Vagina (tissue), 2 donors: ENCODE measurements around the gene RNF208. TPM values are rescaled to one million over a fixed set of nuclear protein-coding genes. Genes with fewer than 3 reads are reported as not detected.

Source experiments
- DNase-seq, 2 donors: peaks; one replicate each; pipeline ENCODE4 v3.0.0-alpha.2; 2017; ENCODE audit errors: extremely low spot score in 2 of 2
- H3K27ac ChIP-seq: fragments of 200-600 bp; sonication (generic); one replicate; pipeline ENCODE4 v1.5.1; 2019
- H3K27me3 ChIP-seq: fragments of 200-600 bp; sonication (generic); one replicate; pipeline ENCODE4 v1.5.1; 2019
- H3K36me3 ChIP-seq, 2 donors: fragments of 200-600 bp; sonication (generic); one replicate each; pipeline ENCODE4 v1.5.1; 2017 to 2019
- H3K4me1 ChIP-seq: fragments of 200-600 bp; sonication (generic); one replicate; pipeline ENCODE4 v1.5.1; 2019
- H3K4me3 ChIP-seq, 2 donors: fragments of 200-600 bp; sonication (generic); 1 replicate in 1 of 2; 2 replicates in 1 of 2; pipeline ENCODE4 v1.5.1; 2016 to 2019
- H3K9me3 ChIP-seq: fragments of 200-600 bp; sonication (generic); one replicate; pipeline ENCODE4 v1.5.1; 2019
- POLR2A ChIP-seq, 2 donors: fragments of 450-650 bp; IDR thresholded peaks; one replicate each; pipeline ENCODE4 v1.6.1; 2017; ENCODE audit warnings: antibody characterized with exemption in 2 of 2, mild to moderate bottlenecking in 2 of 2, moderate library complexity in 2 of 2
- POLR2AphosphoS5 ChIP-seq, 2 donors: sonication (generic); formaldehyde crosslinking; IDR thresholded peaks; one replicate each; pipeline ENCODE4 v1.9.0; 2017; ENCODE audit warnings: antibody characterized with exemption in 2 of 2, mild to moderate bottlenecking in 2 of 2, low read depth in 1 of 2; ENCODE audit not compliant: insufficient read depth in 1 of 2
- intact Hi-C: fragments of 100-400 bp; cut with DNase I; formaldehyde crosslinking; loops from one replicate; pipeline ENCODE4 v1.15.1; 2023
- total RNA-seq: library from RNA; depleted of rRNA; stranded (reverse); fragments of >200 nt; gene quantifications from one replicate; pipeline ENCODE4 v1.2.3, GENCODE V29; 2016
- TF ChIP-seq, protein P1 (sequence below), 3 experiments: fragments of 450-650 bp in 2 of 3; fragments of 200-600 bp in 1 of 3; sonication (generic) in 1 of 3; IDR thresholded peaks; one replicate each; pipeline ENCODE4 v1.5.1; 2017 to 2019; ENCODE audit warnings: antibody characterized with exemption in 3 of 3, mild to moderate bottlenecking in 2 of 3, moderate library complexity in 2 of 3

Gene RNF208
- total RNA-seq, 1 donor from 2014 or later: 0.98 TPM

GRCh38 chr9:137213160-137214060 is 8.6 kb downstream of the RNF208 start:
- H3K4me1 ChIP-seq: peaks cover 10% of the 10 kb centered on the region
- H3K27ac ChIP-seq: no peak overlapping the region
- DNase-seq: no peak
- no peaks in the 10 kb centered on the region for H3K36me3 ChIP-seq
- no peak overlapping the region for H3K4me3 ChIP-seq
- no peaks in the 10 kb centered on the region for H3K27me3 ChIP-seq
- H3K9me3 ChIP-seq: no peaks in the 10 kb centered on the region
- intact Hi-C loops: no loop called here
- no peak for TF ChIP-seq POLR2A (IDR thresholded peaks at IDR 0.05)
- TF ChIP-seq, protein P1, sequence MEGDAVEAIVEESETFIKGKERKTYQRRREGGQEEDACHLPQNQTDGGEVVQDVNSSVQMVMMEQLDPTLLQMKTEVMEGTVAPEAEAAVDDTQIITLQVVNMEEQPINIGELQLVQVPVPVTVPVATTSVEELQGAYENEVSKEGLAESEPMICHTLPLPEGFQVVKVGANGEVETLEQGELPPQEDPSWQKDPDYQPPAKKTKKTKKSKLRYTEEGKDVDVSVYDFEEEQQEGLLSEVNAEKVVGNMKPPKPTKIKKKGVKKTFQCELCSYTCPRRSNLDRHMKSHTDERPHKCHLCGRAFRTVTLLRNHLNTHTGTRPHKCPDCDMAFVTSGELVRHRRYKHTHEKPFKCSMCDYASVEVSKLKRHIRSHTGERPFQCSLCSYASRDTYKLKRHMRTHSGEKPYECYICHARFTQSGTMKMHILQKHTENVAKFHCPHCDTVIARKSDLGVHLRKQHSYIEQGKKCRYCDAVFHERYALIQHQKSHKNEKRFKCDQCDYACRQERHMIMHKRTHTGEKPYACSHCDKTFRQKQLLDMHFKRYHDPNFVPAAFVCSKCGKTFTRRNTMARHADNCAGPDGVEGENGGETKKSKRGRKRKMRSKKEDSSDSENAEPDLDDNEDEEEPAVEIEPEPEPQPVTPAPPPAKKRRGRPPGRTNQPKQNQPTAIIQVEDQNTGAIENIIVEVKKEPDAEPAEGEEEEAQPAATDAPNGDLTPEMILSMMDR (IDR thresholded peaks at IDR 0.05): no peak
- no peak for TF ChIP-seq POLR2AphosphoS5 (IDR thresholded peaks at IDR 0.05; ENCODE audit: insufficient read depth in 1 of 2, low read depth in 1 of 2)

GRCh38 chr9:137212520-137212919 is 9.5 kb downstream of the RNF208 start:
- no peak for DNase-seq
- H3K4me1 ChIP-seq: peaks cover 1% of the 10 kb centered on the region
- intact Hi-C loops: no loop called here
- no peak overlapping the region for H3K4me3 ChIP-seq
- H3K9me3 ChIP-seq: no peaks in the 10 kb centered on the region
- no peaks in the 10 kb centered on the region for H3K36me3 ChIP-seq
- no peak for TF ChIP-seq POLR2AphosphoS5 (IDR thresholded peaks at IDR 0.05; ENCODE audit: insufficient read depth in 1 of 2, low read depth in 1 of 2)
- TF ChIP-seq POLR2A (IDR thresholded peaks at IDR 0.05): no peak
- TF ChIP-seq, protein P1 (IDR thresholded peaks at IDR 0.05): no peak
- H3K27ac ChIP-seq: no peak overlapping the region
- no peaks in the 10 kb centered on the region for H3K27me3 ChIP-seq

GRCh38 chr9:137211532-137211931 is 10.5 kb downstream of the RNF208 start:
- H3K36me3 ChIP-seq: no peaks in the 10 kb centered on the region
- TF ChIP-seq, protein P1 (IDR thresholded peaks at IDR 0.05): no peak
- TF ChIP-seq POLR2AphosphoS5 (IDR thresholded peaks at IDR 0.05; ENCODE audit: insufficient read depth in 1 of 2, low read depth in 1 of 2): no peak
- no peak for TF ChIP-seq POLR2A (IDR thresholded peaks at IDR 0.05)
- H3K27ac ChIP-seq: no peak overlapping the region
- no peak overlapping the region for H3K4me3 ChIP-seq
- H3K27me3 ChIP-seq: no peaks in the 10 kb centered on the region
- intact Hi-C loops: no loop called here
- peaks cover 6% of the 10 kb centered on the region for H3K4me1 ChIP-seq
- DNase-seq: no peak
- H3K9me3 ChIP-seq: no peaks in the 10 kb centered on the region

GRCh38 chr9:137206602-137207001 is 15.4 kb downstream of the RNF208 start:
- H3K4me1 ChIP-seq: peaks cover 46% of the 10 kb centered on the region
- no peak overlapping the region for H3K27ac ChIP-seq
- DNase-seq: no peak
- H3K36me3 ChIP-seq: no peaks in the 10 kb centered on the region
- TF ChIP-seq, protein P1 (IDR thresholded peaks at IDR 0.05): no peak
- TF ChIP-seq POLR2AphosphoS5 (IDR thresholded peaks at IDR 0.05; ENCODE audit: insufficient read depth in 1 of 2, low read depth in 1 of 2) (no peak), POLR2A (IDR thresholded peaks at IDR 0.05) (no peak)
- intact Hi-C loops: no loop called here
- H3K27me3 ChIP-seq: no peaks in the 10 kb centered on the region
- peak overlapping the region; percentile 76 to 96 for H3K4me3 ChIP-seq
- H3K9me3 ChIP-seq: no peaks in the 10 kb centered on the region
